Spleen (tissue), 13 donors: ENCODE results near the gene CINP. TPM values are rescaled to one million over a fixed set of nuclear protein-coding genes. Genes with fewer than 3 reads are reported as not detected.

Experiments
- DNase-seq: peaks from one replicate; pipeline ENCODE4 v3.0.0-alpha.2; 2020
- H3K27ac ChIP-seq, 8 donors: fragments of 200-600 bp; sonication (generic) in 7 of 8; 1 replicate in 4 of 8; 2 replicates in 4 of 8; pipeline versions ENCODE4 v1.5.0 to v1.8.0; 2016 to 2021; ENCODE audit warnings: inconsistent platforms in 4 of 8, mild to moderate bottlenecking in 4 of 8, moderate library complexity in 1 of 8
- H3K27me3 ChIP-seq, 7 donors: fragments of 200-600 bp; sonication (generic) in 6 of 7; replicated peaks in 1 of 7; 1 replicate in 4 of 7; 2 replicates in 3 of 7; pipeline versions ENCODE4 v1.5.0 to v1.8.0; 2016 to 2021; ENCODE audit warnings: inconsistent platforms in 3 of 7, mild to moderate bottlenecking in 1 of 7
- H3K36me3 ChIP-seq, 6 donors: fragments of 200-600 bp; sonication (generic) in 5 of 6; 1 replicate in 4 of 6; 2 replicates in 2 of 6; pipeline versions ENCODE4 v1.5.0 to v1.8.0; 2016 to 2021; ENCODE audit warnings: inconsistent platforms in 2 of 6
- H3K4me1 ChIP-seq, 6 donors: fragments of 200-600 bp; sonication (generic) in 5 of 6; 1 replicate in 3 of 6; 2 replicates in 3 of 6; pipeline versions ENCODE4 v1.5.0 to v1.8.0; 2016 to 2021; ENCODE audit warnings: inconsistent platforms in 3 of 6
- H3K4me3 ChIP-seq, 8 donors: fragments of 200-600 bp; sonication (generic) in 7 of 8; 1 replicate in 4 of 8; 2 replicates in 4 of 8; pipeline versions ENCODE4 v1.5.0 to v1.8.0; 2016 to 2021; ENCODE audit warnings: inconsistent platforms in 4 of 8, mild to moderate bottlenecking in 4 of 8, moderate library complexity in 2 of 8
- H3K9me3 ChIP-seq, 8 donors: fragments of 200-600 bp; sonication (generic) in 7 of 8; 1 replicate in 4 of 8; 2 replicates in 4 of 8; pipeline versions ENCODE4 v1.5.0 to v1.8.0; 2016 to 2021; ENCODE audit warnings: inconsistent platforms in 4 of 8
- POLR2A ChIP-seq, 3 donors: fragments of 450-650 bp; IDR thresholded peaks; one replicate each; pipeline ENCODE4 v1.5.1; 2017; ENCODE audit warnings: antibody characterized with exemption in 3 of 3, mild to moderate bottlenecking in 1 of 3
- POLR2AphosphoS5 ChIP-seq, 3 donors: sonication (generic); formaldehyde crosslinking; IDR thresholded peaks; one replicate each; pipeline ENCODE4 v1.5.1; 2017; ENCODE audit warnings: antibody characterized with exemption in 3 of 3
- WGBS, 5 donors: extraction: QIAGEN DNeasy Blood & Tissue Kit in 3 of 5; methylation state at CpG; one replicate each; pipeline versions ENCODE4 v1.1.5 to v1.1.7; 2013 to 2018; 5-methylcytosine and 5-hydroxymethylcytosine counted together
- intact Hi-C: fragments of 100-400 bp; cut with DNase I; formaldehyde crosslinking; loops from one replicate; pipeline ENCODE4 v1.15.0; 2023; ENCODE audit warnings: low total_unique reads
- long read RNA-seq, 2 donors: transcript quantifications; one replicate each; lab custom pipeline, GENCODE V29; 2026
- polyA plus RNA-seq, 3 donors: library from polyadenylated mRNA; stranded (reverse); fragments of 200-250 nt; gene quantifications; one replicate each; pipeline ENCODE4 v1.2.1, GENCODE V29; 2013
- total RNA-seq, 7 donors: library from RNA; depleted of rRNA in 3 of 7; stranded (reverse); fragments of >200 nt in 3 of 7; fragmentation: NEBNext Ultra II Directional in 4 of 7; extraction: Animal tissue kit (Norgen Biotek cat#: 25700) in 4 of 7; gene quantifications; one replicate each; pipeline versions ENCODE4 v1.1.0 to v1.2.1, GENCODE V29; 2016 to 2021
- TF ChIP-seq, protein P1 (sequence below), 11 experiments: fragments of 200-600 bp in 7 of 11; fragments of 450-650 bp in 4 of 11; sonication (generic) in 4 of 11; IDR thresholded peaks in 8 of 11; conservative IDR thresholded peaks in 3 of 11; 1 replicate in 7 of 11; 2 replicates in 4 of 11; pipeline versions ENCODE4 v1.4.0 to v1.8.0; 2016 to 2021; ENCODE audit warnings: antibody characterized with exemption in 11 of 11, inconsistent platforms in 4 of 11, mild to moderate bottlenecking in 1 of 11
- donor health status: healthy with polysubstance abuse.
- donor health status: DM: no; HTN: no; CAD: no; lungs with moderate emphysema.
- donor health status: DM: no; HTN: no; CAD: no.
- donor health status: Bipolar disorder and iron deficiency.
- donor health status: healthy.
- donor health status: DM: no; HTN: no; CAD: no.
- donor health status: DM: yes; HTN: yes; CAD: no.

Gene CINP
- total RNA-seq (10 to 100 TPM; 22.8 to 39.5 (median 29.3) TPM), polyA plus RNA-seq (10 to 100 TPM; 23.9 to 35.2 (median 28.8) TPM)
- long read RNA-seq, donor 1, full-length matches to known transcripts, result 13 of 13 reads
- long read RNA-seq, donor 1, partial matches to known transcripts, result 0 of 13 reads
- long read RNA-seq, donor 1, other reads (novel, unspliced or antisense), result 0 of 13 reads
- long read RNA-seq, donor 2, full-length matches to known transcripts, result 21 of 21 reads
- long read RNA-seq, donor 2, partial matches to known transcripts, result 0 of 21 reads
- long read RNA-seq, donor 2, other reads (novel, unspliced or antisense), result 0 of 21 reads

DNA sequence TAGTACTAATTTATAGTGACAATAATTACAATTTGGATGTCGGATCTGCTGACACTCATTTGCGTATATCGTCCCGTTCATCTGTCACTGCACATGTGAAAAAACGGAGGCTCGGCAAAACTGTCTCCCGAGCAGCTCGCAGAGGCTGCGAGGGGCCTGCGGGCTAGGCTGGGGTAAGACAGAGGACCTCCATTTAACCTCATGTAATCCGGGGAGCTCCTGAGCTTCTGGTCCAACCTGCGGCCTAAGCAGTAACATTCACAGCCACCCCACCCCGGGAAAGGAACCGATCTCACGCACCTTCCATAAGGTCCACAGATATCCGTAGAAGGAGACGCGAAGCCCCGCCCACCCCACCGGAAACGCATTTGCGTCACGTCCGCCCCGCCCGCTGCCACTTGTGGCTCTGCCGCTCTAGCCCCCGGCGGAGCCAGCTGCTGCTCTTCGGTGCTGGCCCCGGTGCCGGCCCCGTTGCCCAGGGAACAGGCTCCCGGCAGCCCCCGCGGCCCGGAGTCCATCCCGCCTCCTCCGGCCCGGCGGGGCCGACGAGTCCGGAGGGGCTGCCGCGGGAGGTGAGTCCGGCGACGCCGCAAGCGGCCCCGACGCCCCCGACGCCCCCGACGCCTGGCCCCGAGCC lies at the start of gene CINP, which contains the start of gene TECPR2:
TSS of gene CINP (minus strand) at position 346 of the 637 bp plus-strand sequence. CDS start at position 307, 39 bp downstream.
TSS of gene TECPR2 (plus strand) at position 397 of the 637 bp plus-strand sequence. CDS start 13,781 bp downstream, outside the sequence.
- WGBS, 5 donors, result 0 to 2% (median 1%) methylated on average over 20 to 58 of the region's 58 CpGs
- peak within 1 kb of the TSS; percentile 63 to 94 (median 90) for H3K4me3 ChIP-seq
- H3K27me3 ChIP-seq, result no peaks in the 10 kb centered on the region
- peak; percentile 100 for DNase-seq
- intact Hi-C loops, result no loop called here
- H3K36me3 ChIP-seq, result peaks cover 0 to 27% (median 15%) of the 10 kb centered on the region in 6 donors
- TF ChIP-seq POLR2AphosphoS5 (IDR thresholded peaks at IDR 0.05), result peak; percentile 89 to 95 (median 90)
- peak; percentile 18 to 59 (median 23) for TF ChIP-seq POLR2A (IDR thresholded peaks at IDR 0.05)
- TF ChIP-seq, protein P1, sequence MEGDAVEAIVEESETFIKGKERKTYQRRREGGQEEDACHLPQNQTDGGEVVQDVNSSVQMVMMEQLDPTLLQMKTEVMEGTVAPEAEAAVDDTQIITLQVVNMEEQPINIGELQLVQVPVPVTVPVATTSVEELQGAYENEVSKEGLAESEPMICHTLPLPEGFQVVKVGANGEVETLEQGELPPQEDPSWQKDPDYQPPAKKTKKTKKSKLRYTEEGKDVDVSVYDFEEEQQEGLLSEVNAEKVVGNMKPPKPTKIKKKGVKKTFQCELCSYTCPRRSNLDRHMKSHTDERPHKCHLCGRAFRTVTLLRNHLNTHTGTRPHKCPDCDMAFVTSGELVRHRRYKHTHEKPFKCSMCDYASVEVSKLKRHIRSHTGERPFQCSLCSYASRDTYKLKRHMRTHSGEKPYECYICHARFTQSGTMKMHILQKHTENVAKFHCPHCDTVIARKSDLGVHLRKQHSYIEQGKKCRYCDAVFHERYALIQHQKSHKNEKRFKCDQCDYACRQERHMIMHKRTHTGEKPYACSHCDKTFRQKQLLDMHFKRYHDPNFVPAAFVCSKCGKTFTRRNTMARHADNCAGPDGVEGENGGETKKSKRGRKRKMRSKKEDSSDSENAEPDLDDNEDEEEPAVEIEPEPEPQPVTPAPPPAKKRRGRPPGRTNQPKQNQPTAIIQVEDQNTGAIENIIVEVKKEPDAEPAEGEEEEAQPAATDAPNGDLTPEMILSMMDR (IDR thresholded peaks at IDR 0.05 in 8 of 11, conservative IDR thresholded peaks at IDR 0.05 in 3 of 11), result no peak
- peak within 1 kb of the TSS; percentile 87 to 99 (median 93) for H3K27ac ChIP-seq
- H3K9me3 ChIP-seq, result no peaks in the 10 kb centered on the region
- peaks cover 19 to 47% (median 34%) of the 10 kb centered on the region in 6 donors for H3K4me1 ChIP-seq

DNA sequence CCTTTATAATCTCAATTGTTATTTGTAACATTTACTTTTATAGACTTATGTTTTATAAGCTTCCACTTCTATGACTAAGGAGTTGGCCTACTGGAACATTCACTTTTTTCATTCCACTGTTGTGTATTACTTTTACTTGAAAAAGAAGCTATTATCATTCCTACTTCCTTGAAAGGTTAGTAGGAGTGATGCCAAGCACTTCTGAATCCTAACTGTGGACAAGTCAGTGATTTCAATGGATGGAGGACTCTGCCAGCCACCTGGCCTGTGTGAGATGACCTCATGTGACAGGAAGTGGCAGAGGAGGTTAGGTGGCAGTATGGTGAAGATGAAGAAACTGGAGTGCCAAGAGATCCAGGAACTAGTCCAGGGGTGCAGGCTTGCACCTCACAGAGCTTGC lies 46.0 kb upstream of the CINP start:
- Histone ChIP-seq H3K4me1 (no peaks in the 10 kb centered on the region), H3K27me3 (no peaks in the 10 kb centered on the region), H3K9me3 (peaks cover 1 to 7% (median 4%) of the 10 kb centered on the region in 8 donors), H3K27ac (no peak overlapping the region), H3K36me3 (peaks cover 0 to 55% (median 17%) of the 10 kb centered on the region in 6 donors), H3K4me3 (no peak overlapping the region)
- no peak for DNase-seq
- intact Hi-C loops, result no loop called here
- TF ChIP-seq, protein P1 (IDR thresholded peaks at IDR 0.05 in 8 of 11, conservative IDR thresholded peaks at IDR 0.05 in 3 of 11), result no peak
- TF ChIP-seq POLR2AphosphoS5 (IDR thresholded peaks at IDR 0.05), result no peak
- no peak for TF ChIP-seq POLR2A (IDR thresholded peaks at IDR 0.05)

DNA sequence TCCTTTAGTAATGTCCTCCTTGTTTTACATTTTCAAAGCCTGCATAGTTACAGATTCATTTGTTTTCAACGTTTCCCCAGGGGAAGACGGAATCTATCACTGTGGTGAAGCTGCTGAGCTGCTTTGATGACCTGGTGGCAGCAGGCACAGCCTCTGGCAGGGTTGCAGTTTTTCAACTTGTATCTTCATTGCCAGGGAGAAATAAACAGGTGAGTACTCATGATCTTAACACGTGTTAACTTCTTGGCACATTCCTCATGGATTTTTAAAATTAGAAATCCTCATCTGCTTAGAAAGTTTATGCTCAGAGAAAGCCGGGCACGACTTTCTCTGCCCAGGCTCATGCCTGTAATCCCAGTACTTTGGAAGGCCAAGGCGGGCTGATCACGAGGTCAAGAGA lies 44.6 kb upstream of the CINP start:
- intact Hi-C loops, result no loop called here
- Histone ChIP-seq H3K36me3 (peaks cover 0 to 49% (median 20%) of the 10 kb centered on the region in 6 donors), H3K4me1 (no peaks in the 10 kb centered on the region), H3K27me3 (no peaks in the 10 kb centered on the region), H3K9me3 (peaks cover 11 to 22% (median 19%) of the 10 kb centered on the region in 8 donors), H3K4me3 (no peak overlapping the region), H3K27ac (no peak overlapping the region)
- 93 to 96% (median 95%) methylated on average over 7 of the region's 7 CpGs for WGBS, 5 donors
- no peak for TF ChIP-seq POLR2AphosphoS5 (IDR thresholded peaks at IDR 0.05)
- TF ChIP-seq, protein P1 (IDR thresholded peaks at IDR 0.05 in 8 of 11, conservative IDR thresholded peaks at IDR 0.05 in 3 of 11), result no peak
- TF ChIP-seq POLR2A (IDR thresholded peaks at IDR 0.05), result no peak
- DNase-seq, result no peak

DNA sequence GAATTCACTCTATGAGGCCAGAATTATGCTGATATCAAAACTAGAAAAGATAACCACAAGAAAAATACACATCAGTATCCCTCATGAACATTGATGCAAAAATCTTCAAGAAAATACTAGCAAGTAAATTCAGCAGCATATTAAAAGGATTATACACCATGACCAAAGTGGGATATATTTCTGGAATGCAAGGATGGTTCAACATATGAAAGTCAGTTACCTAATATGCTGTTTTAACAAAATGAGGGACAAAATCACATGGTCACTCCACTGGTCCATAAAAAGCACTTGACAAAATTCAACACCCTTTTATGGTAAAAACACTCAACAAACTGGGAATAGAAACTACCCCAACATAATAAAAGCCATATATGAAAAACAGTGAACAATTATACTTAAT lies 40.3 kb upstream of the CINP start:
- Histone ChIP-seq H3K27me3 (no peaks in the 10 kb centered on the region), H3K4me3 (no peak overlapping the region), H3K4me1 (no peaks in the 10 kb centered on the region), H3K9me3 (peaks cover 19 to 59% (median 51%) of the 10 kb centered on the region in 8 donors), H3K36me3 (peaks cover 0 to 39% (median 13%) of the 10 kb centered on the region in 6 donors), H3K27ac (no peak overlapping the region)
- TF ChIP-seq, protein P1 (IDR thresholded peaks at IDR 0.05 in 8 of 11, conservative IDR thresholded peaks at IDR 0.05 in 3 of 11), result no peak
- TF ChIP-seq POLR2A (IDR thresholded peaks at IDR 0.05) (no peak), POLR2AphosphoS5 (IDR thresholded peaks at IDR 0.05) (no peak)
- intact Hi-C loops, result no loop called here
- DNase-seq, result no peak
